Stimulated activated CD8-positive, alpha-beta memory T cell treated with anti-CD3 and anti-CD28 coated beads, Interleukin-15, amount 100 ng/mL, for 48 hours (primary cell): ENCODE results near the gene ITPR1.

Source experiments
- DNase-seq, 2 donors: peaks; one replicate each; pipeline ENCODE4 v3.0.0-alpha.2; 2020; ENCODE audit warnings: low read depth in 2 of 2

ITPR1 gene

GRCh38 chr3:4741404-4742307, 248.5 kb downstream of the ITPR1 start:
- DNase-seq, result no peak

- DNase-seq, result no peak
These were observed 249.2 kb downstream of the ITPR1 start for GRCh38 chr3:4742359-4742758.

DNA sequence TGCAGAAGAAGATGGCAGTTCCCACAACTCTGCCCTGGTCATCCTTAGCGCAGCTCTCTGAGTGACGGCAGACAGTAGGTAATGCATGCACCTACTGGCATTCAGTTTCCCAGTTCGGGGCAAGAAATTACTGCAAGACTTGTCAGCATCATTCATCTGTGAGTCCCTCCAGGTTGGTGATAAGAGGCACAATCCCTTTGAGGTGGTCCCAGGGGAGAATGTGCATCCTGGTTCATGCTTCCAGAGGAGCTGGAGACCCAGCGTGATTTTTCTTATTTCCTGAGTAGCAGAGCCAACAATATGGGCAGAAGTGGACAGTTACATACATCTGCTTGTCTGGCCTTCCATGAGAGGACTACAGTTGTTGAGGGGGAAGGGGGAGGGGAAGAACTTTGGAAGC, 250.2 kb downstream of the ITPR1 start:
- DNase-seq, result no peak

DNA sequence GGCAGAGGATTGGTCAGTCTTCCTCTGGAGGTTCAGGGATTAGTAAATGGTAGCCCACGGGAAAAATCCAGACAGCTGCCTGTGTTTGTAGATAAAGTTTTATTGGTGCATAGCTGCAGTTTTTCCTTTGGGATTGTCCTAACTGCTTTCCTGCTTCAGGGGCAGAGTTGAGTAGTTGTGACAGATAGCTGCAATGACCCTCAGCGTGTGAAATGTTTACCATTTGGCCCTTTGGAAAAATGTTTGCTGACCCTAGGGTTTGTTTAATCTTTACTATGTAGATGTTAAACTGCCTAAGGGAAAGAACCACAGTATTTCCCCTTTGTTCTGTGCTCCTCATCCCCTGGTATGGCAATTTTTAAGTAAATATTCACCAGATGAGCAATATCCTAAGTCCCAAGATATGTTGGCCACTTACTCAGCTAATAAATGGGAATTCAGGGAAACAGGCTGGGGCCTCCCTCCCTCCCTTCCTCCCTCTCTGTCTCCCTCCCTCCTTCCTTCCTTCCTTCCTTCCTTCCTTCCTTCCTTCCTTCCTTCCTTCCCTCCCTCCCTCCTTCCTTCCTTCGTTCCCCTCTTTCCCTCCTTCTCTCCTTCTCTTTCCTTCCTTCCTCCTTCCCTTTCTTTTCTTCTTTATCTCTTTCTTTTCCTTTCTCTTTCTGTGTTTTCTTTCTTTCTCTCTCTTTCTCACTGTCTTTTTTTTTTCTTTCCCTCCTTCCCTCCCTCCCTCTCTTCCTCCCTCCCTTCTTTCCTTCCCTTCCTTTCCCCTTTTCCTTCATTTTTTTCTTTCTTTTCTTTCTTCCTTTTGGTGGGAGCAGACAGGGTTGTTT, 251.5 kb downstream of the ITPR1 start:
- DNase-seq, result no peak

DNA sequence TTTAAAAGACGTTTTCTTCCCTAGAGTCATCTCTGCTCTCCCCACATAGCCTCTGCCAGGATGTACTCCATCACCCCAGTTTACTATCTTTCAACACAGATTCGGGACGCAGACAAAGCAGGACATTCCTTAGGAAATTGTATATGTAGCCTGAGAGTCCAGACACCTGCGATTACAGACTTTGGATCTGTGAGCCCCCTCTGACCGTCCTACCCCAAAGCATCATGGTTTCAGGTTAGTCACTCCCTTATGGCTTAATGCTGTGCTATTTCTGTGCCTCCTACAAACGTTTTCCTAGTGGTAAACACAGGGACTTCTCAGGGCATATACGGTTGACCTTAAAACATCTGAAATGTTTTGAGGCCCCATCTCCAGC, 252.1 kb downstream of the ITPR1 start:
- DNase-seq, result no peak

GRCh38 chr3:4746241-4746958, 253.3 kb downstream of the ITPR1 start:
- no peak for DNase-seq

DNA sequence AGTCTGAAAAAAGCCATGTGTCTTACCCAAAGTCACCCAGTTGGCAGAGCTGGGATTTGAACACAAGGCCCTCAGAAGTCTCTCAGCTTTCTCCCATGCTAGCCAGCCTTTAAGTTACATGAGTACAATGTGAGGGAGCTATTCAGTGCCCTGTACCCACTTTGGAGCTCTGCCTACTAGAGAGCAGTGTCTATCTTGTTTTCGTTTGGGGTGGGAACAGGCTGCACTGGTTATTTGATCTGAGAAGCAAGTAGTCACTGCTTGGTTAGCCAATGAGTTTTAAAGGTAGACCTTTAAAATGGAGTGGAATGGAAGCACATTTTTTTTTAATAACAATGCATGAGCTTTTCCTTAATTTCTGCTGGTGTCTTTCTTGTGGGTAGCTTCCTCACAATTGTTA, 255.0 kb downstream of the ITPR1 start:
- no peak for DNase-seq

GRCh38 chr3:4748701-4749378, 255.7 kb downstream of the ITPR1 start:
- DNase-seq, result no peak

GRCh38 chr3:4749567-4750002, 256.4 kb downstream of the ITPR1 start:
- DNase-seq, result no peak

GRCh38 chr3:4750306-4750968, 257.3 kb downstream of the ITPR1 start:
- no peak for DNase-seq

DNA sequence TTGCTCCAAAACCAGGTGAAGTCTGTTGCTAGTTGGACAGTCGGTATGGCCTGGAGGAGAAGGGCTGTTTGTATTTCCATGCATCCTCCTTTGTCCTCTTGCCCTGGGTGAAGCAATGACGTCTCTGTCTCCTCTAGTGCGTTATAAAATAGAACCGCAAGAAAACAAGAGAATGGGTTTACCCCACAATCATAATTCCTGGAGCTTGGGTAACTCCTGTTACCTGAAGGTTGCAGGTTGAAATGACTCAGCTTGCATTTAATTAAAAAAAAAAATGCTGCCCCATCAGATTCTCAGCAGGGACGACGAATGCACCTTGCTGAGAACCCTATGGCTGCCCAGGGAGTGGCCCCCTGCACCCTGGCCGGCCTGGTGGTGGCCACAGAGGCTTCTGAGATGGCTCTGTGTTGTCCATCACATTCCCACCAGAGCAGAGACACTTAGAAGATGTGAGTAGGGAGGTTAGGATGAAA, 257.9 kb downstream of the ITPR1 start:
- DNase-seq, result no peak

GRCh38 chr3:4751502-4752101, 258.5 kb downstream of the ITPR1 start:
- DNase-seq, result no peak

- DNase-seq, result no peak
These were observed 259.3 kb downstream of the ITPR1 start for GRCh38 chr3:4752201-4753072.

DNA sequence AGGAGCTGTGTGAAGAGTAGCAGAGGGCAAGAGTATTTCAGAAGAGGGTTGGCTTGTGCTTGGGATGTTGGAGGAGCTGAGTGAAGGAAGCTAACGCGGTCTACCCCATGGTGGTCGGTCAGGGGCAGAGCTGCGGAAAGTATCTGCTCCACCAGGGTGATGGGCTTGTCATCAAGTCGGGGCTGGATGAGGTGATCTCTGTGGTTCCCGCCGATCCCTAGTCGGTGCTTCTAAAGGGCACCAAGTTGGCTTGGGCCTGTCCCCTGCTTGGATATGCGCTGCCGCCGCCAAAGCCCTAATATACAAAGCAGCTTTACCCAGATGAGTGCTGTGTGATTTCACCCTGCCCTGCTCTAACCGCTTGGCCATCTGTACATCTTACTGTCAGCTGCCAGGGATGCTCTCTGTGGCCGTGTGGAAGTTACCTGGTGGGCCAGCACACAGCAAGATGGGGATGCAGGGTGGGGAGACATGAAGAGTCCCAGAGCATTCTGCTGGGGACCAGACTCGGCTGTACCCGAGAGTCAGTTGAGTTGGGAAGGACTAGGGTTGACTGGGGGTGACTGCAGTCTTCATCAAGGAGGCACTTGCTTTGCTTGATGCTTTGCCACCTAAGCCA, 260.0 kb downstream of the ITPR1 start:
- no peak for DNase-seq

GRCh38 chr3:4754180-4755086, 261.3 kb downstream of the ITPR1 start:
- no peak for DNase-seq

GRCh38 chr3:4755566-4755965, 262.4 kb downstream of the ITPR1 start:
- no peak for DNase-seq

GRCh38 chr3:4756057-4756775, 263.1 kb downstream of the ITPR1 start:
- no peak for DNase-seq
